Measurements from ENCODE around the gene CHIT1.

- TF ChIP-seq POLR2A (IDR thresholded peaks at IDR 0.05; ENCODE audit: low read length) (no peak), GATA1 (IDR thresholded peaks at IDR 0.05; ENCODE audit: low read depth, low read length) (no peak)
Measured at GRCh38 chr1:203177036-203177405, 52.5 kb downstream of the CHIT1 start.
